Stimulated activated CD4-positive, alpha-beta T cell treated with anti-CD3 and anti-CD28 coated beads, Interleukin-4, amount 100 ng/mL, for 1 hour (primary cell): ENCODE data around the gene TMCO4.

ENCODE experiments used
- DNase-seq: peaks from one replicate; pipeline ENCODE4 v3.0.0-alpha.2; 2020

TMCO4 gene

GRCh38 chr1:19633106-19633505, 166.6 kb downstream of the TMCO4 start:
- DNase-seq: no peak
